Parathyroid adenoma (tissue), 2 donors: ENCODE measurements around the gene CHDH.
A peak's percentile ranks its signal among the peaks of the same experiment; 100 is the strongest.

Source experiments
- H2AFZ ChIP-seq: fragments of 300-600 bp; sonication (generic); one replicate; pipeline ENCODE4 v1.7.0; 2017; ENCODE audit warnings: antibody characterized with exemption, mild to moderate bottlenecking
- H3K27ac ChIP-seq: fragments of 300-600 bp; sonication (generic); one replicate; pipeline ENCODE4 v1.7.0; 2017
- H3K27me3 ChIP-seq: fragments of 300-600 bp; sonication (generic); one replicate; pipeline ENCODE4 v1.7.0; 2017; ENCODE audit warnings: low read length; ENCODE audit not compliant: control insufficient read depth, insufficient read depth
- H3K36me3 ChIP-seq: fragments of 300-600 bp; sonication (generic); one replicate; pipeline ENCODE4 v1.7.0; 2017; ENCODE audit warnings: low read length; ENCODE audit not compliant: control insufficient read depth, insufficient read depth
- H3K4me1 ChIP-seq: fragments of 300-600 bp; sonication (generic); one replicate; pipeline ENCODE4 v1.7.0; 2017; ENCODE audit warnings: control low read depth
- H3K4me2 ChIP-seq: fragments of 300-600 bp; sonication (generic); one replicate; pipeline ENCODE4 v1.7.0; 2017; ENCODE audit warnings: low read length
- H3K4me3 ChIP-seq: fragments of 300-600 bp; sonication (generic); one replicate; pipeline ENCODE4 v1.7.0; 2017; ENCODE audit warnings: low read depth, low read length
- H3K79me2 ChIP-seq: fragments of 300-600 bp; sonication (generic); one replicate; pipeline ENCODE4 v1.7.0; 2017; ENCODE audit warnings: control low read depth
- H3K9ac ChIP-seq: fragments of 300-600 bp; sonication (generic); one replicate; pipeline ENCODE4 v1.7.0; 2017; ENCODE audit warnings: mild to moderate bottlenecking
- H3K9me3 ChIP-seq: fragments of 300-600 bp; sonication (generic); one replicate; pipeline ENCODE4 v1.7.0; 2017; ENCODE audit warnings: low read length; ENCODE audit not compliant: control insufficient read depth
- CTCF ChIP-seq: fragments of 300-600 bp; sonication (generic); IDR thresholded peaks from one replicate; pipeline ENCODE4 v1.7.0; 2017; ENCODE audit warnings: antibody characterized with exemption, mild to moderate bottlenecking
- donor health status: primary hyperparathyroidism.

The CHDH gene

GRCh38 chr3:53775018-53775417 is 71.2 kb downstream of the CHDH start:
- H3K9ac ChIP-seq = no peak overlapping the region
- no peaks in the 10 kb centered on the region for H3K9me3 ChIP-seq
- H3K4me2 ChIP-seq = no peak overlapping the region
- no peaks in the 10 kb centered on the region for H3K36me3 ChIP-seq
- H2AFZ ChIP-seq = no peak overlapping the region
- H3K79me2 ChIP-seq = no peaks in the 10 kb centered on the region
- H3K4me1 ChIP-seq = peaks cover 4% of the 10 kb centered on the region
- no peak overlapping the region for H3K4me3 ChIP-seq
- H3K27ac ChIP-seq = no peak overlapping the region
- H3K27me3 ChIP-seq = no peaks in the 10 kb centered on the region
- no peak for TF ChIP-seq CTCF

GRCh38 chr3:53774414-53774813 is 71.8 kb downstream of the CHDH start:
- no peak overlapping the region for H3K4me3 ChIP-seq
- H2AFZ ChIP-seq = no peak overlapping the region
- no peaks in the 10 kb centered on the region for H3K79me2 ChIP-seq
- peaks cover 4% of the 10 kb centered on the region for H3K4me1 ChIP-seq
- H3K9me3 ChIP-seq = no peaks in the 10 kb centered on the region
- H3K27ac ChIP-seq = no peak overlapping the region
- no peaks in the 10 kb centered on the region for H3K36me3 ChIP-seq
- no peak for TF ChIP-seq CTCF
- H3K4me2 ChIP-seq = no peak overlapping the region
- H3K9ac ChIP-seq = no peak overlapping the region
- H3K27me3 ChIP-seq = no peaks in the 10 kb centered on the region

GRCh38 chr3:53773611-53774368 is 72.4 kb downstream of the CHDH start:
- no peak overlapping the region for H3K27ac ChIP-seq
- no peak overlapping the region for H3K4me3 ChIP-seq
- H3K27me3 ChIP-seq = no peaks in the 10 kb centered on the region
- TF ChIP-seq CTCF = no peak
- H3K79me2 ChIP-seq = no peaks in the 10 kb centered on the region
- H3K4me2 ChIP-seq = no peak overlapping the region
- H3K9me3 ChIP-seq = no peaks in the 10 kb centered on the region
- H3K9ac ChIP-seq = no peak overlapping the region
- H3K4me1 ChIP-seq = peaks cover 4% of the 10 kb centered on the region
- H2AFZ ChIP-seq = no peak overlapping the region
- no peaks in the 10 kb centered on the region for H3K36me3 ChIP-seq

- Histone ChIP-seq H3K4me1 (peaks cover 4% of the 10 kb centered on the region), H3K79me2 (no peaks in the 10 kb centered on the region), H3K36me3 (no peaks in the 10 kb centered on the region), H2AFZ (peak overlapping the region; percentile 5), H3K9me3 (no peaks in the 10 kb centered on the region), H3K9ac (no peak overlapping the region), H3K4me3 (no peak overlapping the region), H3K27ac (no peak overlapping the region), H3K4me2 (no peak overlapping the region), H3K27me3 (no peaks in the 10 kb centered on the region)
- no peak for TF ChIP-seq CTCF
These were observed 73.2 kb downstream of the CHDH start for GRCh38 chr3:53773021-53773436.

- H3K36me3 ChIP-seq = no peaks in the 10 kb centered on the region
- no peak overlapping the region for H3K4me3 ChIP-seq
- peaks cover 4% of the 10 kb centered on the region for H3K4me1 ChIP-seq
- no peak for TF ChIP-seq CTCF
- no peak overlapping the region for H3K4me2 ChIP-seq
- no peaks in the 10 kb centered on the region for H3K79me2 ChIP-seq
- no peak overlapping the region for H3K9ac ChIP-seq
- no peak overlapping the region for H3K27ac ChIP-seq
- no peak overlapping the region for H2AFZ ChIP-seq
- no peaks in the 10 kb centered on the region for H3K9me3 ChIP-seq
- H3K27me3 ChIP-seq = no peaks in the 10 kb centered on the region
These were observed 73.7 kb downstream of the CHDH start for GRCh38 chr3:53772562-53772961.
